ENCODE data around the gene PPP6R1. TPM values are rescaled to one million over a fixed set of nuclear protein-coding genes. Genes with fewer than 3 reads are reported as not detected.

The PPP6R1 gene
- total and polyA plus RNA-seq, 12 donors, result 28.9 to 116 (median 74.9) TPM

- Histone ChIP-seq H3K36me3 (replicated peaks in 1 of 2) (no peaks in the 10 kb centered on the region), H3K4me3 (no peak overlapping the region), H3K4me1 (replicated peaks in 1 of 2) (peaks cover 0 to 5% of the 10 kb centered on the region in 2 donors), H3K9me3 (replicated peaks in 1 of 3) (no peaks in the 10 kb centered on the region), H3K27ac (peak overlapping the region in 1 of 5 donors; percentile 17), H3K27me3 (no peaks in the 10 kb centered on the region)
- WGBS, 4 donors, result 47 to 55% (median 50%) methylated on average over 7 to 18 of the region's 18 CpGs
- DNase-seq, result no peak
- TF ChIP-seq POLR2A (IDR thresholded peaks at IDR 0.05) (no peak), CTCF (IDR thresholded peaks at IDR 0.05) (no peak)
- intact Hi-C loops (cut with DNase I), result no loop called here
Observed at GRCh38 chr19:55285229-55285890, 26.5 kb upstream of the PPP6R1 start.

- intact Hi-C loops (cut with DNase I), result no loop called here
- TF ChIP-seq CTCF (IDR thresholded peaks at IDR 0.05) (no peak), POLR2A (IDR thresholded peaks at IDR 0.05) (no peak)
- Histone ChIP-seq H3K36me3 (replicated peaks in 1 of 2) (no peaks in the 10 kb centered on the region), H3K27me3 (no peaks in the 10 kb centered on the region), H3K27ac (peak overlapping the region in 3 of 5 donors; percentile 9 to 86 (median 72)), H3K4me3 (peak overlapping the region in 2 of 4 donors; percentile 32 to 72), H3K9me3 (replicated peaks in 1 of 3) (no peaks in the 10 kb centered on the region), H3K4me1 (replicated peaks in 1 of 2) (peaks cover under 1 to 7% of the 10 kb centered on the region in 2 donors)
- 20 to 80% (median 40%) methylated on average over 1 to 16 of the region's 16 CpGs for WGBS, 4 donors
- no peak for DNase-seq
Observed at GRCh38 chr19:55284405-55285058, 25.7 kb upstream of the PPP6R1 start.

- TF ChIP-seq CTCF (IDR thresholded peaks at IDR 0.05) (no peak), POLR2A (IDR thresholded peaks at IDR 0.05) (no peak)
- H3K27ac ChIP-seq, result peak within 1 kb of the TSS in 3 of 5 donors; percentile 9 to 86 (median 72)
- H3K27me3 ChIP-seq, result no peaks in the 10 kb centered on the region
- H3K4me3 ChIP-seq, result peak within 1 kb of the TSS in 2 of 4 donors; percentile 32 to 72
- intact Hi-C loops (cut with DNase I), result no loop called here
- no peaks in the 10 kb centered on the region for H3K9me3 ChIP-seq (replicated peaks in 1 of 3)
- peaks cover 6 to 14% of the 10 kb centered on the region in 2 donors for H3K4me1 ChIP-seq (replicated peaks in 1 of 2)
- 5 to 22% (median 13%) methylated on average over 6 to 36 of the region's 44 CpGs for WGBS, 4 donors
- DNase-seq, result peak; percentile 51 to 85 (median 72)
- H3K36me3 ChIP-seq (replicated peaks in 1 of 2), result no peaks in the 10 kb centered on the region
Observed at GRCh38 chr19:55283548-55284377, 24.9 kb upstream of the PPP6R1 start, which contains the start of gene BRSK1. Gene BRSK1, plus strand, starts transcription at chr19:55283997. Its CDS starts 446 bp downstream, at chr19:55284443.
